ENCODE measurements around the gene RHBDL2.

GRCh38 chr1:38846210-38846609 is 95.4 kb downstream of the RHBDL2 start:
- TF ChIP-seq CTCF (IDR thresholded peaks at IDR 0.05; ENCODE audit: insufficient read depth, low read depth, low read length) (no peak), EZH2 (IDR thresholded peaks at IDR 0.05; ENCODE audit: insufficient read depth, low read length) (no peak)

Measured in astrocyte (in vitro differentiated cells and primary cell).